ENCODE results near the gene PDYN.

PDYN gene

GRCh38 chr20:1932971-1933370, 60.9 kb downstream of the PDYN start:
- DNase-seq = no peak

- no peak for DNase-seq
Observed at GRCh38 chr20:1931830-1932229, 62.0 kb downstream of the PDYN start.

- DNase-seq = no peak
Observed at GRCh38 chr20:1930165-1930564, 63.7 kb downstream of the PDYN start.

GRCh38 chr20:1929460-1929859, 64.4 kb downstream of the PDYN start:
- DNase-seq = no peak

- no peak for DNase-seq
Observed at GRCh38 chr20:1928782-1929181, 65.1 kb downstream of the PDYN start.

Measured in activated naive CD4-positive, alpha-beta T cell treated with Interleukin-2 at 50 U/mL for 16 hours (primary cell).